GM19239 (cell line): ENCODE measurements around the gene PRPH.
"Not testable (repeated sequence)": the region's sequence is repeated elsewhere in the genome, so short reads cannot be mapped to it uniquely, and the experiment has no call there.

Source experiments
- DNase-seq: peaks from one replicate; pipeline ENCODE4 v3.0.0; 2011; ENCODE audit warnings: low spot score; ENCODE audit not compliant: insufficient read length
- FAIRE-seq: peaks from 2 replicates; lab custom pipeline; 2011; peaks lifted over from hg19 to GRCh38; lab: Jason Lieb, UNC

The PRPH gene

DNA sequence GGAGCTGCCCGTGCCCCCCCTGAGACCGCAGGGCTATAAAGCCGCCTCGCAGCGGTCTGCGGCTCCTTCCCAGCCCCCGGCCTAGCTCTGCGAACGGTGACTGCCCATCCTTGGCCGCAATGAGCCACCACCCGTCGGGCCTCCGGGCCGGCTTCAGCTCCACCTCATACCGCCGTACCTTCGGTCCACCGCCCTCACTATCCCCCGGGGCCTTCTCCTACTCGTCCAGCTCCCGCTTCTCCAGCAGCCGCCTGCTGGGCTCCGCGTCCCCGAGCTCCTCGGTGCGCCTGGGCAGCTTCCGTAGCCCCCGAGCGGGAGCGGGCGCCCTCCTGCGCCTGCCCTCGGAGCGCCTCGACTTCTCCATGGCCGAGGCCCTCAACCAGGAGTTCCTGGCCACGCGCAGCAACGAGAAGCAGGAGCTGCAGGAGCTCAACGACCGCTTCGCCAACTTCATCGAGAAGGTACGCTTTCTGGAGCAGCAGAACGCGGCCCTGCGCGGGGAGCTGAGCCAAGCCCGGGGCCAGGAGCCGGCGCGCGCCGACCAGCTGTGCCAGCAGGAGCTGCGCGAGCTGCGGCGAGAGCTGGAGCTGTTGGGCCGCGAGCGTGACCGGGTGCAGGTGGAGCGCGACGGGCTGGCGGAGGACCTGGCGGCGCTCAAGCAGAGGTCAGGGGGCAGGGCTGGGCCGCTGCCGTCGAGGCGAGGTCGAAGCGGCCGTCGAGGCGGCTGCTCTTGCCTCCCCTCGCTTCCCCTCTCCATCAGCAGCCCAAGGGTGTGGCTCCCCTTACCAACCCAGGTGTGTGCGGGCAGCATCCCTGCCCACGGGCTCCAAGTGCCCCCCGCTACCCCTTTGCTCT, at the start of gene PRPH:
Gene PRPH, plus strand, starts transcription at position 66 of the 855 bp plus-strand sequence. Its CDS starts 54 bp downstream, at position 120.
- DNase-seq (no peak), FAIRE-seq (no peak)

GRCh38 chr12:49251357-49251756, 43.6 kb upstream of the PRPH start:
- DNase-seq (no peak), FAIRE-seq (no peak)

- no peak for FAIRE-seq
- no peak for DNase-seq
Observed at GRCh38 chr12:49253033-49253623, 41.8 kb upstream of the PRPH start.

GRCh38 chr12:49255456-49255855, 39.5 kb upstream of the PRPH start:
- not testable (repeated sequence) for FAIRE-seq, DNase-seq

- FAIRE-seq, result no peak
- no peak for DNase-seq
Observed at GRCh38 chr12:49255857-49256637, 38.9 kb upstream of the PRPH start.

DNA sequence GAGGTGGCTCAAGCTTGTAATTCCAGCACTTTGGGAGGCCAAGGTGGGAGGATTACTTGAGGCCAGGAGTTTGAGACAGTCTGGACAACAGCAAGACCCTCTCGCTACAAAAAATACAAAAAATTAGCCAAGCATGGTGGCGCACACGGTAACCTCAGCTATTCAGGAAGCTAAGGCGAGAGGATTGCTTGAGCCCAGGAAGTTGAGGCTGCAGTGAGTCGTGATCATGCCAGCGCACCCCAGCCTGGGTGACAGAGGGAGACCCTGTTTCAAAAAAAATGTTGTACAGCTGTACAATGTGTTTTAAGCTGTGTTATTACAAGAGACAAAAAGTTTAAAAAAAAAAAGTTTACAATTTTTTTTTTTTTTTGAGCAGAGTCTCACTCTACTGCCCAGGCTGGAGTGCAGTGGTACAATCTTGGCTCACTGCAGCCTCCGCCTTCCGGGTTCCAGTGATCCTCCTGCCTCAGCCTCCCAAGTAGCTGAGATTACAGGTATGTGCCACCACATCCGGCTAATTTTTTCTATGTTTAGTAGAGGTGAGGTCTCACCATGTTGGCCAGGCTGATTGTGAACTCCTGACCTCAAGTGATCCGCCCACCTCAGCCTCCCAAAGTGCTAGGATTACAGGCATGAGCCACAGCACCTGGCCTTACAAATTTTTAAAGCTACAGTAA, 37.3 kb upstream of the PRPH start:
- FAIRE-seq, DNase-seq: not testable (repeated sequence)

DNA sequence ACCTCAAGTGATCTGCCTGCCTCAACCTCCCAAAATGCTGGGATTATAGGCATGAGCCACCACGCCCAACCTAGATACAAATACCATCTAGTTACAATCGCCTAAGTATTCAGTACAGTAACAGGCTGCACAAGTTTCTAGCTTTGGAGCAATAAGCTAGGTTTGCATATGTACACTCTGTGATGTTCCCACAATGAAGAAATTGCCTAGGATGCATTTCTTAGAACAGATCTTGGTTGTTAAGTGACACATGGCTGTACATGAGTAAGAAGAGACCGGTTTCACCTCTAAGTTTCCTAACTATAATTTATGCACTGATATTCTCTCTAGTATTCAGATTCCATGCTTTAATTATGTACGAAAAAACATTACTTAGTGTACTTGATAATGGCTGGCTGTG, 35.5 kb upstream of the PRPH start:
- FAIRE-seq (no peak), DNase-seq (no peak)

DNA sequence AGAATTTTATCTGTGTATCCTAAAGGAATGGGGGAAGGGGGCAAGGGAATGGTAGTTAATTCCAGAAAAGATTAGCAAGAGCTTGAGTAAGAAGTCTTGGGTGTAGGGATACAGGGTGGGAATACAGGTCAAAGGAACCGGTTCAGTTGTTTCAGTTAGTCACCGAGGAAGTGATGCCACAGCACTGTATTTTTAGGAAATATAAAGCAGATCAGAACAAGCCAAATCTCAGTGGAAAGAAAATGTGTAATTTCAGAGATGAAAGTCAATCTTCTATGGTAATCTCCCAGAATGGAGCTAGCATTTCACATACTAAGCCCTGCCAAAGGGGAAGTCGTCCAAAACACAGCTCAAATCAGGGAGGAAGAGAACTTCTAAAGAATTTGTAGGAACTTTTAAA, 34.8 kb upstream of the PRPH start:
- DNase-seq (no peak), FAIRE-seq (no peak)

GRCh38 chr12:49260571-49261363, 34.2 kb upstream of the PRPH start:
- FAIRE-seq (no peak), DNase-seq (no peak)

GRCh38 chr12:49261721-49262120, 33.2 kb upstream of the PRPH start:
- FAIRE-seq, result no peak
- DNase-seq, result no peak

- no peak for DNase-seq
- no peak for FAIRE-seq
Observed at GRCh38 chr12:49263400-49263763, 31.6 kb upstream of the PRPH start.

DNA sequence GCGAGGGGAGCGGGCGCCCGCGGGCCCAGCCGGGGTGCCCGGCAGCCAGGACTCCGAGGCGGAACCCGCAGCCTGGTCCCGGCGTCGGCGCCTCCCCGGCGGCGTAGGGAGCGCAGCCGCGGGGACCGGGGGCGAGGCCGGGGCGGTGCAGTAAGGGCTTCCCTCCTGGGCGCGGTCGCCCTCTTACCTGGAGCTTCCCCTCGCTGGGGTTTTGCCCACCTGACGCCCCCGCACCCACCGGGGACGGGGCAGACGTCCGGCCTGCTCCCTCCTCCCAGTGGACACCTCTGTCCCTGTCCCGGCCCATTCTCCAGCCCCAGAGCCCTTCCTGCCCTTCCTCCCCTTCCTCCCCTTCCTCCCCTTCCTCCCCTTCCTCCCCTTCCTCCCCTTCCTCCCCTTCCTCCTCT, 30.5 kb upstream of the PRPH start:
- DNase-seq (peak; percentile 44), FAIRE-seq (no peak)

DNA sequence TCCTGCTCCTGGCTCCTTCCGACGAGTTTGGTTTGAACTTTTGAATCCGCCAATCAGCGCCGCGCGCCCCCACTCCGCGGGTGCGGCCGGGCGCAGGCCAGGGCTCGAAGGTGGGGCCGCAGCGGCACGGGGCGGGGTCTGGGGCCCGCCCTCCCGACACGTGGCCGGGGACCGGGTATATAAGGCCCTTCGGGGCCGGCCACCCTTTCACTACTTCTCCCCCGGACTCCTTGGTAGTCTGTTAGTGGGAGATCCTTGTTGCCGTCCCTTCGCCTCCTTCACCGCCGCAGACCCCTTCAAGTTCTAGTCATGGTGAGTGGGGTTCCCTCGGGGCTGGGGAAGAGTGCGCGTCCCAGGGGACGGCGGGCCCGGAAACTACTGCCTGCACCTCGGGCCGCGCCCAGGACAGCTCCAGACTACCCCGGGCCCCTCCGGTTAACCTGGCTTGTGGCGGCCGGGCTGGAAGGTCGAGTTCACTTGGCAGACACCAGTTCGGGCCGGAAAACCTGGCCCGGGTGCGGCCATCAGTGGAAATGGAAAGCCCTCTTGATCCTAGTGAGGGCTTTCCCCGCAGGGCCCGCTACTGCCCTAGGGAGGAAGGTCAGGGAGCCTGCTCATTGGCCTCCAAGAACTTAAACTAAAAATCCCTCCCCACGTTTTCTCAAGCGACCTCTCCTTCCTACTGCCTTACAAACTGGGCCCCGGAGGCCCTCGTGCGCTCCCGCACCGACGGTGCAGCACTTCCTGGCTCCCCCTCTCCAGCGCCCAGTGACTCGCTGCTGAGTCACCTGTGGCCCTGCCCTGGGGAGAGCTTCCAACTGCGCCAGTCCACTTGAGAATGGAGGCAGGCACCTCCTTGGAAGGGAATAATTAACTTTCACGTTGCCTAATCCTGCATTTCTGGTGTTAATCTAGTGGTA, 29.8 kb upstream of the PRPH start, which contains the start of gene TUBA1C:
Gene TUBA1C, plus strand, starts transcription at position 210 of the 920 bp plus-strand sequence. Its CDS starts 100 bp downstream, at position 310.
- DNase-seq, result peak; percentile 94
- FAIRE-seq, result peak; percentile 80

DNA sequence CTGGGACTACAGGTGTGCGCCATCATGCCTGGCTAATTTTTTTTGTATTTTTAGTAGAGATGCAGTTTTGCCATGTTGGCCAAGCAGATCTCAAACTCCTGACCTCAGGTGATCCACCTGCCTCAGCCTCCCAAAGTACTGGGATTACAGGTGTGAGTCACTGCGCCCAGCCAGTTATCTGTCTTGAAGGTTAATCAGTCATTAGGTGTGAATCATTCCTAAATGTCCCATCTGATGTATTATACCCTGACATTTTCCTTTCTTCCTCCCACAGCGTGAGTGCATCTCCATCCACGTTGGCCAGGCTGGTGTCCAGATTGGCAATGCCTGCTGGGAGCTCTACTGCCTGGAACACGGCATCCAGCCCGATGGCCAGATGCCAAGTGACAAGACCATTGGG, 25.8 kb upstream of the PRPH start:
- not testable (repeated sequence) for FAIRE-seq

GRCh38 chr12:49272790-49273725, 21.9 kb upstream of the PRPH start:
- FAIRE-seq, result no peak
- no peak for DNase-seq

More for the DNA sequence above, 25.8 kb upstream of the PRPH start:
- DNase-seq, result not testable (repeated sequence)

DNA sequence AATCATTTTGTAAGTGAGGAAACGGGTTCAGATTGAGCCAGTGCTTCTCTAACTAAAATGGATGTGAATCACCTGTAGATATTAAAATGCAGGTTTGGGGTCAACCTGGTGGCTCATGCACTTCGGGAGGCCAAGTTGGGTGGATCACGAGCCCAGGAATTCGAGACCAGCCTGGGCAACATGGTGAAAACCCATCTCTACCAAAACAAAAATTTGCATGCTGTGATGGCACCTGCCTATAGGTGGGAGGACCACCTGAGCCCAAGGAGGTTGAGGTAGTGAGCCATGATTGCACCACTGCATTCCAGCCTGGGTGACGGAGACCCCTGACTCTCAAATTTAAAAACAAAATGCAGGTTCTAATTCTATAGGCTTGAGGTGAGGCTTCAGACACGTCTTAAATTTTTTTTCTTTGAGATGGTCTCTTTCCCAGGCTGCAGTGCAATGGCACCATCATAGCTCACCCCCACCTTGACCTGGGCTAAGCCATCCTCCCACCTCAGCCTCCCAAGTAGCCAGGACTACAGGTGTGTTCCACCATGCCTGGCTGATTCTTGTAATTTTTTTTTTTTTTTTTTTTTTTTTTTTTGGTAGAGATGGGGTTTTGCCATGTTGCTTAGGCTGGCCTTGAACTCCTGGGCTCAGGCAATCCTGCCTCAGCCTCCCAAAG, 21.1 kb upstream of the PRPH start:
- DNase-seq (no peak), FAIRE-seq (no peak)
